ENCODE measurements around the gene ARHGAP32.
"Not testable (repeated sequence)": the region's sequence is repeated elsewhere in the genome, so short reads cannot be mapped to it uniquely, and the experiment has no call there.

ARHGAP32 gene

DNA sequence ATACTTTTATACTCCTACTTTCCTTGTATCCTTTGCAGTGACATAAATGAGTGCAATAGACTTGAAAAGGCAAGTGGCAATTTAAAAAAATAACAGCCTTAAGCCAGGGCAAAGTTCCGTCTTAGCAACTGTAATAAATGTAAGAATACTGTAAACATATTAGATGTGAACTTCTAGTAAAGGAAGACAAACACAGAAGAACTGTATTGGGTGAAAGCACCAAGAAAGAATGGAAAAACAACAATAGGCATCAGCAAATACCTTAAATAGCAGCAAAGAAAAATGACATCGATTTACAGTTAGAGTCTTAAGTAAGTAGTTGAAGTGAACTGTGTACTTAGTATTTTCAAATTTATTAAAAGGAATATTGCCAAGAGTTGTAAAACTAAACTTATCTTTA, 174.0 kb downstream of the ARHGAP32 start:
- no peak for DNase-seq

- DNase-seq = no peak
Observed at GRCh38 chr11:129013737-129014475, 178.2 kb downstream of the ARHGAP32 start.

DNA sequence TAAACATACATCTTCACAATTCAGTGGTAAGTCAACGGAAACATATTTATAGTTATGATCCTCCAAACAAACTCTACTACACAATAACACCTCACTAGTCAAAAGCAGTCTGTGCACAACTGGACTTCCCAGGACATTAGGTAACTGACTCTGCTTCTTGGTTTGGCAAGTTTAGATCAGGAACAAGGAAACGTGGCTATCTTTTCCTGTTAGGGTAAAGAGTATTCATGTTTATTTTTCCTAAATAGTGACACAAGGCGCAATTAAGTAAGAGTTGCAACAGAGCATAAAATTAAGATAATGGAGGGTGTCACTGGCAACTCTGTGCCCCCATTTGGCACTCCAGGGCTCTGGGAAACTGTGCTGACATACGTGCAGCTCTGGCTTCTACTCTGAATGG, 179.2 kb downstream of the ARHGAP32 start:
- no peak for DNase-seq

DNA sequence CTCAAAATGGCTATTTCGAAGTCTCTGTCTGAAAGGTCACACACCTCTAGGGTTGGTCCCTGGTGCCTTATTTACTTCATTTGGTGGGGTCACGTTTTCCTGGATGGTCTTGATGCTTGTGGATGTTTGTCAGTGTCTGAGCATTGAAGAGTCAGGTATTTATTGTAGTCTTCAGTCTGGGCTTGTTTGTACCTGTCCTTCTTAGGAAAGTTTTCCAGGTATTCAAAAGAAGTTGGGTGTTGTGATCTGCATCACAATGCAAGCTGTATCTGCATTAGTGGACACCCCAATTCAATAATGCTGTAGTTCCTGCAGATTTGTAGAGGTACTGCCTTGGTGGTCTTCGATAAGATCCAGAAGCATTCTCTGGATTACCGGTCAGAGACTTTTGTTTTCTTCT, 186.0 kb downstream of the ARHGAP32 start:
- no peak for DNase-seq

GRCh38 chr11:128999165-128999564, 193.0 kb downstream of the ARHGAP32 start:
- DNase-seq = not testable (repeated sequence)

DNA sequence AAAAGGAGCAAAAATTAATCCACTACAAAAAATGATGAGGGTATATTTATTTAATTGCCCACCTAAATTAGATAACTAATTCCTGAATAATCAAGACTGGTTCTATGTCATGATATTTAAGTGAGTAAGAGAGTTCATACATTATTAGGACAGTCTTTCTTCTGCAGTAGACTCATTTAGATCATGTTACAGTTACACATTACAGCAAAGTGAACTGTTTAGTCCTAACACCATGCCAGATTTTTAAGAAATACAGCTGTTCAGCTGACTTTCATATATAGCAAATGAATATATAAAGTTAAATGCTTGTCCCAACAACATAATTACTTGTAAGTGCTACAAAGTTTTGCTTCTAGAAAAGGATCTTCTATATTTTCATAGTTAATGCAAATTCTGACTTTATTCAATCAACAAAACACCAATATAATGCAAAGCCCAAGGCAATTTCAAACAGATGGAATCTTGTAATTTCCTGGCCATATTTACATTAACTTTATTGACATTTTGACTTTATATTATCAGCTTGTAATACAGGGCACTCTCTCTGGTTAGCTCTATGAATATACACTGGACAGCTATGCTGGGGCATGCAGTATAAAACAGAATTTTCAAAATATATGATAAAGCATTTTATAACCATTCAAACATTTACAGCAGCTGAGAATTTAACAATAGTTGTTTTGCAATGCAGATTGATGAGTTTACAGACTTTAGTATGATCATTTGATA, 203.7 kb downstream of the ARHGAP32 start:
- no peak for DNase-seq

DNA sequence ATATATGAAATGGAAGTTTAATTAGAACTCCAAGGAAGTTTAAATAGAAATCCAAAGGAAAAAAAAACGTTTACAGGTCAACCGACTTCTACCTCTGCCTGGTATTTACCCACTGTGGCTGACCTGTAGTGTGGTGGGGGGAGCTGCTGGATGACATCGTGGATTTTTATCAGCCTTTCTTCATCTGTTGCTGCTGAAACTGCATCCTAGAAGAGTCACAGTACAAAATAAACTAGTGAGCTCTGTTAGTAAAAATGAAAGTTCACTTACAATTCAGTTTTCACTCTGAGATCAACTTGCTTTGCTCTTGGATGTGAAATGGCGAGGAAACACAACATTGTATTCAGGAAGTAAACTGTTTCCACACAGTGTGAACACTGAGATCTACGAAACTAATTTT, 206.2 kb downstream of the ARHGAP32 start:
- no peak for DNase-seq

GRCh38 chr11:128983023-128983422, 209.1 kb downstream of the ARHGAP32 start:
- DNase-seq = no peak

GRCh38 chr11:128981254-128981653, 210.9 kb downstream of the ARHGAP32 start:
- no peak for DNase-seq

DNA sequence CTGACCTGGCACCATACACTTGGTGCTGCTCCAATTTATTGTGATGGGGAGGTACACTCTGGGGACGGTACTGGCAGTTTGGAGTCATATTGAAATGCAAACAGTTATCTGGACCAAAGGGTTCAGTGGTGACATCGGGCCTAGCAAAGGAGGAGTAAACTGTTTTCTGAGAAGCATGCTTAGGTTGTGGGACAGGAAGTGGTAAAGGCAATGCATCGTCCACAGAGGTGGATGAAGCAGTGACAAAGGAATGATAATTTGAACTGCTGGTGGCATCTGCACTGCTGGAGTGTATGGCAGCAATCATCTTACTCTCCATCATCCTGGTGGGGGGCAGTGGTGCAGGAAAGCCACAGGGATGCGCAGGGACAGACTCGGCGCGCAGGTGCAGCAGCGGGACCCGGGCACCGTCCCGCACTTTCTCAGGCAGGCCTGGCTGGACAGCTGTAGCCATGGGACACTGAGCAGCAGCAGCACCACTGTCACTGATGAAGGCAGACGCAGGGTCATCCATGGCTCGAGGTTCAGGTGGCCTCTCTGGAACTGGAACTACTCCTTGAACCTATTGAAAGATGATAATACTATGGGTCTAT, 221.4 kb downstream of the ARHGAP32 start:
- DNase-seq = no peak

DNA sequence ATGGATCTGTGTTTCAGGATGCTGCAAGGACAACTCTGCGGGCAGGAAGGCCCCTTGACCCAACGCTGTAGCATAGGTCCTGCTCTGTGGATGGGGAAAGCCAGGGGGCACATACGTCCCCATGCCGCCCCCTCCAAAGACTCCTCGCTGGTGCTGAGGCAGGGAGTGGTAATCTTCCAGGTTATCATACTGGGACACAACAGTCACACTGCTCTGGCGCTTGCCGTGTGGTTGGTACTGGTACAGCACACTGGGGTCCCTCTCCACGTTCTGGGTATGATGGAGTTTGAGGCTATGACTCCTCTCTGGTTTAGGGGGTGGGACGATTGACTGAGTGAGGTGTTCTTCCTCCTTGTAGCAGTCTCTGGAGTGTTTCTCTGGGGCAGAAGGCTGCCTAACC, 223.2 kb downstream of the ARHGAP32 start:
- DNase-seq = no peak

DNA sequence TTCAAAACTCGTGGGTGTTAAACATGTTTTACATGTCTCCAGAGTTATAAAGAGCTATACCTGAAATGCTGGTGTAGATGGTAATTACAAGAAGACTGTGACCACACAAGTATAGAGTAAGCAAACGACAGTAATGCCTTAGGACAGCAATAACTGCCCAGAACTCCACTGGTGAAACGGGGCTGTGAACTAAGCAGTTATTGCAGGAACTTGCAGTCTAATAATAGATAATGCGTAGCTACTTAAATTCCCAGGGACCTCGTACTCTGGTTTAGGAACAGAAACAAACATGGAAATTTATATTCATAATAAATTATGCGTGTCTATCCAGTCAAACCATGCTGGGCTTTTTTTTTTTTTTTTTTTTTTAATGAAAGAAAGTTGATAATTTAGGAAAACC, 224.5 kb downstream of the ARHGAP32 start:
- DNase-seq = no peak

DNA sequence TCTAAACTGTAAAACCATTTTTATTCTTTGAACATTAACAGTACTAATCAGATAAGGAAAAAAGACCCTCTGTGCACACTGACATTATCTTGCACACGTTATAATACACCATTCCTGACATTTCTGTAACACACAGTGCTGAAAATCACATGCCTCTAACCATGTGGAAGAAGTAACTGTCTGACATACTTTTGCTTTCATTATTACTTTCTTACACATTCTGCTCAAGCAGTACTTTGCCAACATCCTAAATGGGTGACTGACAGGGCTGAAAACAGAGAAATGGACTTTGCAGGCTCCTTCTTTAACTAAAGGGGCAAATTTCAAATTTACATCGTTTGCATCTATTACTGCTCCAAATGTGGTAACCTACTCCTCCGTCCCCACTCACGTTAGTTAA, 226.6 kb downstream of the ARHGAP32 start:
- DNase-seq = no peak

GRCh38 chr11:128964463-128964930, 227.6 kb downstream of the ARHGAP32 start:
- DNase-seq = no peak

- DNase-seq = peak; percentile 64
Observed at GRCh38 chr11:128963744-128964325, 228.3 kb downstream of the ARHGAP32 start.

- DNase-seq = no peak
Observed at GRCh38 chr11:128962896-128963295, 229.2 kb downstream of the ARHGAP32 start.

GRCh38 chr11:128961645-128962044, 230.5 kb downstream of the ARHGAP32 start:
- no peak for DNase-seq

GRCh38 chr11:128957202-128957482, 235.0 kb downstream of the ARHGAP32 start:
- DNase-seq = no peak

GRCh38 chr11:128956401-128957201, 235.5 kb downstream of the ARHGAP32 start:
- DNase-seq = peak; percentile 78

- no peak for DNase-seq
Observed at GRCh38 chr11:128955636-128956035, 236.5 kb downstream of the ARHGAP32 start.

- no peak for DNase-seq
Observed at GRCh38 chr11:128953151-128953550, 239.0 kb downstream of the ARHGAP32 start.

DNA sequence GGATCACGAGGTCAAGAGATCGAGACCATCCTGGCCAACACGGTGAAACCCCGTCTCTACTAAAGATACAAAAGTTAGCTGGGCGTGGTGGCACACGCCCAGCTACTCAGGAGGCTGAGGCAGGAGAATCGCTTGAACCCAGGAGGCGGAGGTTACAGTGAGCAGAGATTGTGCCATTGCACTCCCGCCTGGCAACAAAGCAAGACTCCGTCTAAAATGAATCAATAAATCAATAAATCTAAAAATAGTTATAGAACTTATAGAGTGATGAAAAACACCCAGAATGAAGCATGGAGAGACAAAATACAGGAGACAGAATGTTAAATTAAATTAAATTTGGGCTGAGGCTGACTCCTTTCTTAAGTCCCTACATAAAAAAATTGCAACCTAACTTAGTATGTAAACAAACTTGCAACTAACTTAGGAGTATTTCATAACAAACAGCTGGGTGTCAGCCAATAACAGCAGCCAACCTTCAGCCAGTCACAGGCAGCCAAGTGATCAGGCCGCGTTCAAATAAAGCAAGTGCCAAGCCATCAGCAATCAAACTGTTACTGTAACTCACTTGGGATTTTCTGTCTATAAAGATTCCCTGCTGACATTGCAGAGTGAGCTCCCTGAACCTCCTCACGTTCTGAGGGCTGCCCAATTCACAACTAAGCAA, 242.2 kb downstream of the ARHGAP32 start:
- DNase-seq = no peak

Data from fibroblast of upper back skin (primary cell).